PC-9 (cell line): ENCODE data around the gene ECE1. TPM values are rescaled to one million over a fixed set of nuclear protein-coding genes. Genes with fewer than 3 reads are reported as not detected.

ENCODE experiments used
- BruUV-seq: library from RNA; stranded (reverse); fragments of 400-500 nt; replicated peaks from 2 replicates; lab custom pipeline; 2021; lab: Mats Ljungman, UMichigan
- CTCF ChIA-PET: fragments of 300-600 bp; sonication (Branson Sonifier 250); formaldehyde crosslinking; loops from one replicate; lab custom pipeline; 2022; ENCODE audit warnings: antibody characterized with exemption; lab: Charles Lee
- POLR2A ChIA-PET: fragments of 300-600 bp; sonication (Branson Sonifier 250); formaldehyde crosslinking; loops from one replicate; lab custom pipeline; 2022; ENCODE audit warnings: antibody characterized with exemption; ENCODE audit not compliant: unreplicated experiment; lab: Charles Lee
- DNase-seq, 2 experiments: peaks; one replicate each; pipeline versions ENCODE4 v3.0.0 to v3.0.0-alpha.2; 2015 to 2022; ENCODE audit warnings: mixed read lengths in 1 of 2
- H2AFZ ChIP-seq: fragments of 200-600 bp; sonication (generic); 2 replicates; pipeline ENCODE4 v1.8.1; 2017; ENCODE audit warnings: antibody characterized with exemption
- H3F3A ChIP-seq: fragments of 200-600 bp; sonication (generic); 2 replicates; pipeline ENCODE4 v1.8.1; 2017; ENCODE audit warnings: antibody characterized with exemption, mild to moderate bottlenecking, low read depth; ENCODE audit not compliant: insufficient read depth
- H3K27ac ChIP-seq: fragments of 200-600 bp; sonication (generic); 2 replicates; pipeline ENCODE4 v1.6.1; 2016; ENCODE audit warnings: mixed run types
- H3K27me3 ChIP-seq: fragments of 200-600 bp; sonication (generic); 2 replicates; pipeline ENCODE4 v1.6.1; 2016; ENCODE audit warnings: low read depth, mixed run types; ENCODE audit not compliant: insufficient read depth
- H3K36me3 ChIP-seq: fragments of 200-600 bp; sonication (generic); 2 replicates; pipeline ENCODE4 v1.6.1; 2016; ENCODE audit warnings: low read depth, mixed run types
- H3K4me1 ChIP-seq: fragments of 200-600 bp; sonication (generic); replicated peaks from 2 replicates; pipeline ENCODE4 v1.6.1; 2016; ENCODE audit warnings: mixed run types; ENCODE audit not compliant: insufficient read depth
- H3K4me2 ChIP-seq: fragments of 200-600 bp; sonication (generic); 2 replicates; pipeline ENCODE4 v1.6.1; 2017; ENCODE audit warnings: mixed run types
- H3K4me3 ChIP-seq: fragments of 200-600 bp; sonication (generic); 2 replicates; pipeline ENCODE4 v1.6.1; 2016; ENCODE audit warnings: mixed run types
- H3K79me2 ChIP-seq: fragments of 200-600 bp; sonication (generic); 2 replicates; pipeline ENCODE4 v1.6.1; 2017; ENCODE audit warnings: low read depth, mixed run types
- H3K9me2 ChIP-seq: fragments of 200-600 bp; sonication (generic); 2 replicates; pipeline ENCODE4 v1.8.1; 2017; ENCODE audit warnings: mild to moderate bottlenecking; ENCODE audit not compliant: insufficient read depth
- H3K9me3 ChIP-seq: fragments of 200-600 bp; sonication (generic); 2 replicates; pipeline ENCODE4 v1.8.1; 2016; ENCODE audit warnings: low read depth; ENCODE audit not compliant: insufficient read depth
- H4K20me1 ChIP-seq: fragments of 200-600 bp; sonication (generic); 2 replicates; pipeline ENCODE4 v1.8.1; 2017; ENCODE audit not compliant: insufficient read depth
- EZH2 ChIP-seq: fragments of 200-600 bp; sonication (generic); IDR thresholded peaks from 2 replicates; pipeline ENCODE4 v1.8.0; 2017; ENCODE audit warnings: antibody characterized with exemption, low read depth
- intact Hi-C: fragments of 100-400 bp; cut with micrococcal nuclease; formaldehyde crosslinking; loops from one replicate; pipeline ENCODE4 v1.10.0; 2022; ENCODE audit not compliant: unreplicated experiment
- total RNA-seq: library from RNA; stranded (reverse); gene quantifications from 2 replicates; pipeline ENCODE4 v1.2.3, GENCODE V29; 2021
- TF ChIP-seq, protein P1 (sequence below): fragments of 200-600 bp; sonication (generic); conservative IDR thresholded peaks from 2 replicates; pipeline ENCODE4 v1.6.1; 2017; ENCODE audit warnings: mixed run types, antibody characterized with exemption, mild to moderate bottlenecking, moderate library complexity

Gene ECE1
- total RNA-seq, 1 experiment from 2014 or later = 80.8 TPM

DNA sequence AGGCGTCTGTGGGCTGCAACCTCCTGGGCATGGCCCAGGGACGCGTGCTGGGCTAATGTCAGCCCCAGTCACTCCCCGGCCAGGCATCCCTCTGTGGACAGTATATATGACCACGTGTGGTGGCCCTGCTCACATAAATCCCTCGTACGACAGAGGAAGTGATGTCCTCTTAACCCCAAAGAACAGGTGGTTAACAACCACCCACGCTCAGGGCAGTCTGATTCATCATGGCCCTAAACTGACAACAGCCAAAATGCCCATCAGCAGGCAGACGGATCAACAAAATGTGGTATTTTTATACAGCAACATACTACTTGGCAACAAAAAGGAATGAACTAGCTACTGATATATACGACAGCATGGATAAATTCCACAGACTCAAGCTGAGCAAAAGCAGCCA lies 51.0 kb downstream of the ECE1 start:
- intact Hi-C loops = loop anchor here (10.0 kb wide), 1 partner anchor 1406 kb away; the partner anchor contains the start of gene C1QC
- Histone ChIP-seq H3K27me3 (no peaks in the 10 kb centered on the region), H4K20me1 (no peaks in the 10 kb centered on the region), H3K4me2 (no peak overlapping the region), H3K4me1 (peaks cover 15% of the 10 kb centered on the region), H3K9me2 (no peaks in the 10 kb centered on the region), H3K79me2 (no peaks in the 10 kb centered on the region), H3K36me3 (no peaks in the 10 kb centered on the region), H2AFZ (no peak overlapping the region), H3F3A (no peaks in the 10 kb centered on the region), H3K9me3 (no peaks in the 10 kb centered on the region), H3K27ac (no peak overlapping the region), H3K4me3 (no peak overlapping the region)
- DNase-seq = no peak
- ChIA-PET POLR2A (no interaction called here), CTCF (no interaction called here)
- TF ChIP-seq EZH2 = no peak
- TF ChIP-seq, protein P1, sequence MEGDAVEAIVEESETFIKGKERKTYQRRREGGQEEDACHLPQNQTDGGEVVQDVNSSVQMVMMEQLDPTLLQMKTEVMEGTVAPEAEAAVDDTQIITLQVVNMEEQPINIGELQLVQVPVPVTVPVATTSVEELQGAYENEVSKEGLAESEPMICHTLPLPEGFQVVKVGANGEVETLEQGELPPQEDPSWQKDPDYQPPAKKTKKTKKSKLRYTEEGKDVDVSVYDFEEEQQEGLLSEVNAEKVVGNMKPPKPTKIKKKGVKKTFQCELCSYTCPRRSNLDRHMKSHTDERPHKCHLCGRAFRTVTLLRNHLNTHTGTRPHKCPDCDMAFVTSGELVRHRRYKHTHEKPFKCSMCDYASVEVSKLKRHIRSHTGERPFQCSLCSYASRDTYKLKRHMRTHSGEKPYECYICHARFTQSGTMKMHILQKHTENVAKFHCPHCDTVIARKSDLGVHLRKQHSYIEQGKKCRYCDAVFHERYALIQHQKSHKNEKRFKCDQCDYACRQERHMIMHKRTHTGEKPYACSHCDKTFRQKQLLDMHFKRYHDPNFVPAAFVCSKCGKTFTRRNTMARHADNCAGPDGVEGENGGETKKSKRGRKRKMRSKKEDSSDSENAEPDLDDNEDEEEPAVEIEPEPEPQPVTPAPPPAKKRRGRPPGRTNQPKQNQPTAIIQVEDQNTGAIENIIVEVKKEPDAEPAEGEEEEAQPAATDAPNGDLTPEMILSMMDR = no peak
- no TSS peak for BruUV-seq

GRCh38 chr1:21238141-21238800 lies 52.0 kb downstream of the ECE1 start:
- CTCF ChIA-PET = no interaction called here
- intact Hi-C loops = loop anchor here (10.0 kb wide), 1 partner anchor 1407 kb away; the partner anchor contains the start of gene C1QC
- Histone ChIP-seq H3K27ac (peak overlapping the region; percentile 41; the same call in 1 of the 2 replicates), H3K79me2 (no peaks in the 10 kb centered on the region), H2AFZ (no peak overlapping the region), H3F3A (no peaks in the 10 kb centered on the region), H3K4me1 (peaks cover 15% of the 10 kb centered on the region), H4K20me1 (no peaks in the 10 kb centered on the region), H3K9me3 (no peaks in the 10 kb centered on the region), H3K36me3 (no peaks in the 10 kb centered on the region), H3K27me3 (no peaks in the 10 kb centered on the region), H3K4me2 (peak overlapping the region; percentile 13; the same call in 1 of the 2 replicates), H3K4me3 (no peak overlapping the region), H3K9me2 (no peaks in the 10 kb centered on the region)
- no peak for TF ChIP-seq EZH2
- TF ChIP-seq, protein P1 = no peak
- DNase-seq = peak; percentile 41 to 78
- POLR2A ChIA-PET = no interaction called here
- BruUV-seq = no TSS peak

GRCh38 chr1:21237446-21238088 lies 52.7 kb downstream of the ECE1 start:
- Histone ChIP-seq H3K4me3 (no peak overlapping the region), H3K4me2 (no peak overlapping the region), H3K27me3 (no peaks in the 10 kb centered on the region), H3K79me2 (no peaks in the 10 kb centered on the region), H4K20me1 (no peaks in the 10 kb centered on the region), H2AFZ (no peak overlapping the region), H3K4me1 (peaks cover 15% of the 10 kb centered on the region), H3K9me2 (no peaks in the 10 kb centered on the region), H3K9me3 (no peaks in the 10 kb centered on the region), H3F3A (no peaks in the 10 kb centered on the region), H3K36me3 (no peaks in the 10 kb centered on the region), H3K27ac (peak overlapping the region; percentile 41; the same call in 1 of the 2 replicates)
- no peak for DNase-seq
- POLR2A ChIA-PET = no interaction called here
- CTCF ChIA-PET = no interaction called here
- no TSS peak for BruUV-seq
- intact Hi-C loops = loop anchor here (10.0 kb wide), 1 partner anchor 1407 kb away; the partner anchor contains the start of gene C1QC
- TF ChIP-seq, protein P1 = no peak
- TF ChIP-seq EZH2 = no peak
